ENCODE results near the gene MAP6.

The MAP6 gene

GRCh38 chr11:75668451-75669297 lies at the start of gene MAP6:
Gene MAP6 (minus strand): TSS chr11:75669038. CDS start chr11:75668369, 669 bp downstream.
- DNase-seq (ENCODE audit: low read depth in 2 of 2) = peak in 1 of 2 donors; percentile 31
- H3K4me3 ChIP-seq (replicated peaks in 1 of 2; ENCODE audit: low read depth in 2 of 2, low read length in 2 of 2) = peak within 1 kb of the TSS; percentile 27 to 46
- TF ChIP-seq, protein P1, sequence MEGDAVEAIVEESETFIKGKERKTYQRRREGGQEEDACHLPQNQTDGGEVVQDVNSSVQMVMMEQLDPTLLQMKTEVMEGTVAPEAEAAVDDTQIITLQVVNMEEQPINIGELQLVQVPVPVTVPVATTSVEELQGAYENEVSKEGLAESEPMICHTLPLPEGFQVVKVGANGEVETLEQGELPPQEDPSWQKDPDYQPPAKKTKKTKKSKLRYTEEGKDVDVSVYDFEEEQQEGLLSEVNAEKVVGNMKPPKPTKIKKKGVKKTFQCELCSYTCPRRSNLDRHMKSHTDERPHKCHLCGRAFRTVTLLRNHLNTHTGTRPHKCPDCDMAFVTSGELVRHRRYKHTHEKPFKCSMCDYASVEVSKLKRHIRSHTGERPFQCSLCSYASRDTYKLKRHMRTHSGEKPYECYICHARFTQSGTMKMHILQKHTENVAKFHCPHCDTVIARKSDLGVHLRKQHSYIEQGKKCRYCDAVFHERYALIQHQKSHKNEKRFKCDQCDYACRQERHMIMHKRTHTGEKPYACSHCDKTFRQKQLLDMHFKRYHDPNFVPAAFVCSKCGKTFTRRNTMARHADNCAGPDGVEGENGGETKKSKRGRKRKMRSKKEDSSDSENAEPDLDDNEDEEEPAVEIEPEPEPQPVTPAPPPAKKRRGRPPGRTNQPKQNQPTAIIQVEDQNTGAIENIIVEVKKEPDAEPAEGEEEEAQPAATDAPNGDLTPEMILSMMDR (IDR thresholded peaks at IDR 0.05; ENCODE audit: low read depth, low read length) = no peak

- TF ChIP-seq, protein P1 (IDR thresholded peaks at IDR 0.05; ENCODE audit: low read depth, low read length) = no peak
- peak in 1 of 2 donors; percentile 16 for DNase-seq (ENCODE audit: low read depth in 2 of 2)
- no peak within 1 kb of the TSS for H3K4me3 ChIP-seq (replicated peaks in 1 of 2; ENCODE audit: low read depth in 2 of 2, low read length in 2 of 2)
These were observed 49.0 kb upstream of the MAP6 start, which contains the start of gene MOGAT2 for GRCh38 chr11:75717608-75718418. Gene MOGAT2 (plus strand): TSS chr11:75717838. CDS start chr11:75717889, 51 bp downstream.

- TF ChIP-seq, protein P1 (IDR thresholded peaks at IDR 0.05; ENCODE audit: low read depth, low read length) = no peak
- H3K4me3 ChIP-seq (replicated peaks in 1 of 2; ENCODE audit: low read depth in 2 of 2, low read length in 2 of 2) = no peak overlapping the region
- DNase-seq (ENCODE audit: low read depth in 2 of 2) = no peak
These were observed 47.8 kb upstream of the MAP6 start for GRCh38 chr11:75716659-75717058.

- TF ChIP-seq, protein P1 (IDR thresholded peaks at IDR 0.05; ENCODE audit: low read depth, low read length) = no peak
- no peak overlapping the region for H3K4me3 ChIP-seq (replicated peaks in 1 of 2; ENCODE audit: low read depth in 2 of 2, low read length in 2 of 2)
- DNase-seq (ENCODE audit: low read depth in 2 of 2) = no peak
These were observed 46.9 kb upstream of the MAP6 start for GRCh38 chr11:75715688-75716087.

DNA sequence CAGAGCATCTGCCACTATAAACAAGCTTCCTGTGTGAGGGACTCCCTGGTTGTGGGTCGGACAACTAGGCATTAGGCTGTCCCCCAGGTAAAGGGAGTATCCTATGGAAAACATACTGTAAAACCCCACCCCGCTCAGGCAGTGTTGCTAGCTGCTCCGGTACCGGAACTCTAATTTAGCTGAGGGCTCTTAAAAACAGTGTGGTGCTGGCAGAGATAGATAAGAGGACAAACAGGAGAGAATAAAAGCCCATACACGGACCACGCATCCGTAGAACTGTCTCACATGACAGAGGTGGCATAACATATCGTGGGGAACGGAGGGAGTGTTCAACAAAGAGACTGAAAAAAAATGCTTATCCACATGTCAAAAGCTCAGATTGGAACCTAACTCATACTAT lies 45.4 kb upstream of the MAP6 start:
- DNase-seq (ENCODE audit: low read depth in 2 of 2) = no peak
- TF ChIP-seq, protein P1 (IDR thresholded peaks at IDR 0.05; ENCODE audit: low read depth, low read length) = no peak
- H3K4me3 ChIP-seq (replicated peaks in 1 of 2; ENCODE audit: low read depth in 2 of 2, low read length in 2 of 2) = no peak overlapping the region

DNA sequence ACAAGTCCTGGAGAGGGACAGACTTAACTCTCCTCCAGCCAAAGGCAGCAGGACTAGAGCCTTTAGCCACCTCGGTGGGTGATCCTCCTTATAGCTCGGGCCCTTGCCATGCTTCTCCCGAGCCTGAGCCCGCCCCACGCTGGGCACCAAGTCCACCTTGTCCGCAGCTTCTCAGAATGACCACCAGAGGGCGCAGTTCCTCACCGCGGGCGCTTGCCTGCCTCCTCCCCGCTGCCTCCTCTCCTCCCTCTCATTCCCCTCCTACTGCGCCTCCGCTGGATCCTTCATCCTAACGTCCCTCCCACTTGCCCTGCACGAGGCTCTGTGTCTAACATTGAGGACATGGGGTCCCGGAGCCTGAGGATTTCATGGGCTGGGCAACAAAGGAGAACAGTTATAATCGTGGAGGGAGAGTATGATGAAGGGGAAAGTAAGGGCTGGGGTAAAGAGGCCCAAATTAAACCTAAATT lies 37.5 kb upstream of the MAP6 start:
- TF ChIP-seq, protein P1 (IDR thresholded peaks at IDR 0.05; ENCODE audit: low read depth, low read length) = peak; percentile 92
- peak; percentile 82 for DNase-seq (ENCODE audit: low read depth in 2 of 2)
- H3K4me3 ChIP-seq (replicated peaks in 1 of 2; ENCODE audit: low read depth in 2 of 2, low read length in 2 of 2) = no peak overlapping the region

All from cardiac fibroblast (primary cell).